SK-N-SH treated with all-trans-retinoic acid at 6 μM for 48 hours (cell line): ENCODE measurements around the gene FKBP3.
A peak's percentile ranks its signal among the peaks of the same experiment; 100 is the strongest.

Experiments
- ATAC-seq: fragments of 200-7000 bp; cut with Tn5 transposase; 3 replicates; pipeline ENCODE4 v1.9.1; 2020; ENCODE audit warnings: mild to moderate bottlenecking, moderate library complexity
- ARNTL ChIP-seq: fragments of 450-650 bp; formaldehyde crosslinking; IDR thresholded peaks from 2 replicates; pipeline ENCODE4 v1.5.0; 2020; ENCODE audit warnings: low read depth, mild to moderate bottlenecking, moderate library complexity, borderline replicate concordance
- BACH2 ChIP-seq: fragments of 250-450 bp; sonication (Bioruptor Pico); IDR thresholded peaks from 2 replicates; pipeline ENCODE4 v1.9.0; 2021; ENCODE audit warnings: mild to moderate bottlenecking, borderline replicate concordance
- CREB5 ChIP-seq: fragments of 250-450 bp; sonication (Bioruptor Pico); IDR thresholded peaks from 2 replicates; pipeline ENCODE4 v1.5.1; 2020; ENCODE audit warnings: low read depth, mild to moderate bottlenecking, moderate library complexity
- CSDC2 ChIP-seq: fragments of 250-450 bp; sonication (Bioruptor Pico); IDR thresholded peaks from 2 replicates; pipeline ENCODE4 v1.5.0; 2020; ENCODE audit warnings: mild to moderate bottlenecking, moderate library complexity
- CSRNP3 ChIP-seq: fragments of 250-450 bp; sonication (Bioruptor Pico); IDR thresholded peaks from 2 replicates; pipeline ENCODE4 v1.5.1; 2021; ENCODE audit warnings: mild to moderate bottlenecking, moderate library complexity
- GLIS3 ChIP-seq: fragments of 250-450 bp; sonication (Bioruptor Pico); IDR thresholded peaks from 2 replicates; pipeline ENCODE4 v1.5.0; 2020; ENCODE audit warnings: mild to moderate bottlenecking, moderate library complexity
- ISL1 ChIP-seq: fragments of 250-450 bp; sonication (Bioruptor Pico); IDR thresholded peaks from 2 replicates; pipeline ENCODE4 v2.1.2; 2022; ENCODE audit warnings: mild to moderate bottlenecking, moderate library complexity
- OSR1 ChIP-seq: fragments of 250-450 bp; sonication (Bioruptor Pico); IDR thresholded peaks from 2 replicates; pipeline ENCODE4 v1.8.0; 2022; ENCODE audit warnings: moderate library complexity, mild to moderate bottlenecking, inconsistent platforms
- PATZ1 ChIP-seq: fragments of 250-450 bp; sonication (Bioruptor Pico); IDR thresholded peaks from 2 replicates; pipeline ENCODE4 v1.8.0; 2020; ENCODE audit warnings: mild to moderate bottlenecking, moderate library complexity, borderline replicate concordance
- POU6F1 ChIP-seq: fragments of 250-450 bp; sonication (Bioruptor Pico); IDR thresholded peaks from 2 replicates; pipeline ENCODE4 v1.8.0; 2021; ENCODE audit warnings: low read depth, mild to moderate bottlenecking, moderate library complexity, borderline replicate concordance
- PPARA ChIP-seq: fragments of 250-450 bp; sonication (Bioruptor Pico); IDR thresholded peaks from 2 replicates; pipeline ENCODE4 v1.5.0; 2020; ENCODE audit warnings: mild to moderate bottlenecking, borderline replicate concordance
- RARB ChIP-seq: fragments of 250-450 bp; sonication (Bioruptor Pico); IDR thresholded peaks from 2 replicates; pipeline ENCODE4 v1.8.0; 2021; ENCODE audit warnings: mild to moderate bottlenecking, moderate library complexity
- SNAI2 ChIP-seq: fragments of 250-450 bp; sonication (Bioruptor Pico); IDR thresholded peaks from 2 replicates; pipeline ENCODE4 v1.5.0; 2020; ENCODE audit warnings: mild to moderate bottlenecking, moderate library complexity
- TCF4 ChIP-seq: fragments of 250-450 bp; sonication (Bioruptor Pico); IDR thresholded peaks from 2 replicates; pipeline ENCODE4 v1.8.0; 2021; ENCODE audit warnings: mild to moderate bottlenecking, moderate library complexity, borderline replicate concordance
- TOX ChIP-seq: fragments of 250-450 bp; sonication (Bioruptor Pico); IDR thresholded peaks from 2 replicates; pipeline ENCODE4 v1.8.0; 2021; ENCODE audit warnings: mild to moderate bottlenecking, moderate library complexity, borderline replicate concordance
- ZC3H10 ChIP-seq: fragments of 250-450 bp; sonication (Bioruptor Pico); IDR thresholded peaks from 2 replicates; pipeline ENCODE4 v1.5.1; 2021; ENCODE audit warnings: mild to moderate bottlenecking, moderate library complexity
- ZFP3 ChIP-seq: fragments of 250-450 bp; sonication (Bioruptor Pico); IDR thresholded peaks from 2 replicates; pipeline ENCODE4 v1.5.0; 2020; ENCODE audit warnings: mild to moderate bottlenecking, moderate library complexity
- ZFP30 ChIP-seq: fragments of 450-650 bp; formaldehyde crosslinking; IDR thresholded peaks from 2 replicates; pipeline ENCODE4 v1.5.0; 2022; ENCODE audit warnings: mild to moderate bottlenecking, moderate library complexity
- ZNF565 ChIP-seq: fragments of 450-650 bp; formaldehyde crosslinking; conservative IDR thresholded peaks from 2 replicates; pipeline ENCODE4 v1.5.0; 2020; ENCODE audit warnings: low read depth, mild to moderate bottlenecking, moderate library complexity
- ZNF70 ChIP-seq: fragments of 450-650 bp; formaldehyde crosslinking; IDR thresholded peaks from 2 replicates; pipeline ENCODE4 v1.5.0; 2020; ENCODE audit warnings: mild to moderate bottlenecking, moderate library complexity
- ZNF8 ChIP-seq: fragments of 450-650 bp; formaldehyde crosslinking; IDR thresholded peaks from 2 replicates; pipeline ENCODE4 v1.5.0; 2020; ENCODE audit warnings: mild to moderate bottlenecking, moderate library complexity

Gene FKBP3

GRCh38 chr14:45177076-45177475, 42.8 kb upstream of the FKBP3 start:
- peak; percentile 63 for ATAC-seq
- 0 out of 2 replicates have a peak, but pooled peaks have one; percentile 22 for TF ChIP-seq ISL1 (CRISPR knock-in tag)
- no peak for TF ChIP-seq CSRNP3 (CRISPR knock-in tag)

GRCh38 chr14:45169906-45170305, 35.6 kb upstream of the FKBP3 start:
- TF ChIP-seq CSRNP3 (CRISPR knock-in tag) (no peak), SNAI2 (CRISPR knock-in tag) (no peak), ZC3H10 (CRISPR knock-in tag) (no peak), PATZ1 (no peak), ZFP30 (no peak), POU6F1 (CRISPR knock-in tag) (no peak), BACH2 (CRISPR knock-in tag) (no peak), RARB (CRISPR knock-in tag) (no peak), ZNF8 (no peak), ISL1 (CRISPR knock-in tag) (no peak), TCF4 (CRISPR knock-in tag) (no peak), ZNF565 (CRISPR knock-in tag) (no peak), ZFP3 (CRISPR knock-in tag) (no peak), GLIS3 (CRISPR knock-in tag) (no peak), CSDC2 (CRISPR knock-in tag) (no peak), OSR1 (CRISPR knock-in tag) (no peak), ZNF70 (CRISPR knock-in tag) (no peak)
- no peak for ATAC-seq

- ATAC-seq, result no peak
- TF ChIP-seq RARB (CRISPR knock-in tag) (no peak), PATZ1 (no peak), ARNTL (CRISPR knock-in tag) (no peak), BACH2 (CRISPR knock-in tag) (no peak), CREB5 (no peak), ZNF565 (CRISPR knock-in tag) (no peak), ZC3H10 (CRISPR knock-in tag) (no peak), ZNF8 (no peak), CSRNP3 (CRISPR knock-in tag) (no peak), ZFP3 (CRISPR knock-in tag) (no peak), TOX (CRISPR knock-in tag) (no peak), CSDC2 (CRISPR knock-in tag) (no peak), ZFP30 (no peak), SNAI2 (CRISPR knock-in tag) (no peak), PPARA (CRISPR knock-in tag) (no peak), OSR1 (CRISPR knock-in tag) (no peak)
- TF ChIP-seq, all 23 proteins: peak for 0
These were observed 21.8 kb upstream of the FKBP3 start for GRCh38 chr14:45156067-45156466.
